Measurements from ENCODE around the gene ZC3H13.
"Not testable (repeated sequence)": the region's sequence is repeated elsewhere in the genome, so short reads cannot be mapped to it uniquely, and the experiment has no call there.

ZC3H13 gene

GRCh38 chr13:46004491-46004890 is 48.1 kb downstream of the ZC3H13 start:
- no peak for DNase-seq

- DNase-seq, result no peak
Measured at GRCh38 chr13:45996631-45997030, 55.9 kb downstream of the ZC3H13 start.

GRCh38 chr13:45995245-45995644 is 57.3 kb downstream of the ZC3H13 start:
- no peak for DNase-seq

- no peak for DNase-seq
Measured at GRCh38 chr13:45994752-45995151, 57.8 kb downstream of the ZC3H13 start.

DNA sequence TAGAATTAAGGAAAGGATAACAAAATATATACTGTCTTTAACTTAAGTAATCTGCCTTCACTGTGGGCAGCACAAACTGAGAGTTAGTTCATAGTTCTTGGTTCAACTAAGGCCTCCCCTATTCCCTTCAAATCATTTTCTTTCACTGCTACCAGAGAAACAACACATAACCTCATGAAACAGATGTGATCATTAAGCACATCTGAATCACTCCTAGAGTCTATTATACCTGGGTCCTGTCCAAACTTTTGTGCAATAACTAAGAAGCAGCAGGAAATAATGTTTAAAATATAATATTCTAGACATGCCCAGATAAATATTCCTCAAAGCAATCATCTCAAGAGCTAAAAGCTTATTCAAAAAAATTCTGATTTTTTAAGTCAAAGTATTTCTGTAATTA is 62.9 kb downstream of the ZC3H13 start:
- DNase-seq, result no peak

DNA sequence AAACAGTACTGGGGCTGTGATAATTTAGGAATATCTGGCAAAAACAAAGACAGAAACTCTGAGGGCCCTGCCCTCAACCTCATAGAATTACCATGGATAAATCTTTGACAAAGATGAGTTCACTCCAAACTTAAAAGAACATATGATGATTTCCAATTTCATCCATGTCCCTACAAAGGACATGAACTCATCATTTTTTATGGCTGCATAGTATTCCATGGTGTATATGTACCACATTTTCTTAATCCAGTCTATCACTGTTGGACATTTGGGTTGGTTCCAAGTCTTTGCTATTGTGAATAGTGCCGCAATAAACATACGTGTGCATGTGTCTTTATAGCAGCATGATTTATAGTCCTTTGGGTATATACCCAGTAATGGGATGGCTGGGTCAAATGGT is 71.4 kb downstream of the ZC3H13 start:
- not testable (repeated sequence) for DNase-seq

DNA sequence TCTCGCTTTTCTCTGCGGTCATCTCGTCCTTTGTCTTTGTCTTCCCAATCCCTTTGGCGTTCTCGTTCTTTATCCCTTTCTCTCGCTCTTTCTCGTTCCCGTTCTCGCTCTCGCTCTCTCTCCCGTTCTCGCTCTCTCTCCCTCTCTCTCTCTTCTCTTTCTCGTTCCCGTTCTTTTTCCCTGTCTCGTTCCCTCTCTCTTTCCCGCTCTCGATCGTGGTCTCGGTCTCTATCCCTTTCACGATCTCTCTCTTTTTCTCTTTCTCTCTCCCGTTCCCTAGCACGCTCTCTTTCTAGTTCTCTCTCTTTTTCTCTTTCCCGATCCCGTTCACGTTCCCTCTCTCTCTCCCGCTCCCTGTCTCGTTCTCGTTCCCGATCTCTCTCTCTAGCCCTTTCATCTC is 77.2 kb downstream of the ZC3H13 start:
- DNase-seq, result no peak

- DNase-seq, result no peak
Measured at GRCh38 chr13:45974500-45974899, 78.0 kb downstream of the ZC3H13 start.

- no peak for DNase-seq
Measured at GRCh38 chr13:45967589-45967988, 85.0 kb downstream of the ZC3H13 start.

GRCh38 chr13:45966715-45967114 is 85.8 kb downstream of the ZC3H13 start:
- no peak for DNase-seq

DNA sequence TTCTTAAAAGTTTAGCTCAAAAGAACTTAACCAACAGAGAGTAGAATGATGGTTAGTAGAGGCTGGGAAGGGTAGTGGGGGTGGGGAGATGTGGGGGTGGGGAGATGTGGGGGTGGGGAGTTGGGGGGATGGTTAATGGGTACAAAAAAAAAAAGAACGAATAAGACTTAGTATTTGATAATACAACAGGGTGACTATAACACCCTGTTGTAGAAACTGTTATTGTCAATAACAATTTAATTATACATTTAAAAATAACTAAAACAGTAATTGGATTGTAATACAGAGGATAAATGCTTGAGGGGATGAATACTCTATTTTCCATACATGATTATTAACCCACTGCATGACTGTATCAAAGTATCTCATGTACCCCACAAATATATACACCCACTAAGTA is 91.1 kb downstream of the ZC3H13 start:
- no peak for DNase-seq

DNA sequence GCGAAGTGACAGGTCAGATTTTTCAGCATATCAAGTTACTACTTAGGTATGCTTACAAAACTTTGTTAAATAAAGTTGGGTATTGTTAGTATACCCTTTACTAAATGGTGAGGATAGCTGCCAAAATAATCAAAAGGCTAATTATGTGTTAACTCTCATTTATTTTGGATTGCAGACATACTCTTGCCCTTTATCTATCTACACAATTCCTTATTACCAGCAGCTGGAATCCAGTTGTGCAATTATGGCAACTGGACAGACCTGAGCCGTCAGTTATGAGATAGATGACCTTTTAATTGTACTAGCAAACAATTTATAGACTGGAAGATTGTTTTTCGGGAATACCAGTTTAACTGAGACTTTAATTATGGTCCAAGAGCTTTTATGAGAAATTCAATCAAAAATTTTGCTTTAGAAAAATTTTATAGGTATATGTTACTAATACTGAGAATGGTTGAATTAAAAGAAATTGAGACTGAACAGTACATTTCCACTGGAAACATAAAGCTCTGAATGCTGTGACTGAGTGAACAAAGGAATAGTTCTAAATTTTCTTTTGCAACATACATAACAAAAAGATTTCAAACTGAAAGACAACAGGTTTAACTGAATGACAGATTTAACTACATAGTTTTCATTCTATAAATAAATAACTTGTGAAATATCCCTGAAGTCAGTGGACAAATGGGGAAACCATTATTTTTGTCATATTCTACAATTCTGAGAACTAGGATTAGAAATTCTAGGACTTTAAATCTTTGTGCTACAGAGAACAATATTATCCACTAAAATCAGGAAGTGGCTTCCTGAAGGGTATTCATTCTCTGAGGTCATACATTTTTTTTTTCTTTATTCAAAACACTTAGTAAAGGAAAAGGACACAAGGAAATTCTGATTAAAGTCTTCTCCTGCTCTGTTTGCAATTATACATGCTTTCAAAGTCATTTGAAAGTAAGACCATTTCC is 97.4 kb downstream of the ZC3H13 start:
- no peak for DNase-seq

GRCh38 chr13:45953082-45953481 is 99.5 kb downstream of the ZC3H13 start:
- DNase-seq, result no peak

GRCh38 chr13:45951724-45952123 is 100.8 kb downstream of the ZC3H13 start:
- DNase-seq, result no peak

DNA sequence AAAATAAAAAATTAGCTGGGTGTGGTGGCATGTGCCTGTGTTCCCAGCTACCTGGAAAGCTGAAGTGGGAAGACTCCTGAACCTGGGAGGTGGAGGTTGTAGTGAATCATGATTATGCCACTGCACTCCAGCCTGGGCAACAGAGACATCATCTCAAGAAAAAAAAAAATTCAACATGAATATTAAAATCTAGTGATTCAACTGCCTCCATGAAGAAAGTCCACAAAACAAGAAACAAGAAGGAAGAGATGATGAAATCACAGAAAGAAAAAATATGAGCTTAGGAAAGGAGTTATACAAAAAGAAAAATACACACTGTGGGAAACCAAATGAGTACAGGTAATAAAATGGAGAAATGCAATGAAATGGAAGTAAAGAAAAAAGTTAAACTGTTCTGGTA is 101.4 kb downstream of the ZC3H13 start:
- DNase-seq, result no peak

GRCh38 chr13:45950386-45951000 is 102.1 kb downstream of the ZC3H13 start:
- DNase-seq, result no peak

- DNase-seq, result no peak
Measured at GRCh38 chr13:45949161-45949560, 103.4 kb downstream of the ZC3H13 start.

- no peak for DNase-seq
Measured at GRCh38 chr13:45943965-45944364, 108.6 kb downstream of the ZC3H13 start.

DNA sequence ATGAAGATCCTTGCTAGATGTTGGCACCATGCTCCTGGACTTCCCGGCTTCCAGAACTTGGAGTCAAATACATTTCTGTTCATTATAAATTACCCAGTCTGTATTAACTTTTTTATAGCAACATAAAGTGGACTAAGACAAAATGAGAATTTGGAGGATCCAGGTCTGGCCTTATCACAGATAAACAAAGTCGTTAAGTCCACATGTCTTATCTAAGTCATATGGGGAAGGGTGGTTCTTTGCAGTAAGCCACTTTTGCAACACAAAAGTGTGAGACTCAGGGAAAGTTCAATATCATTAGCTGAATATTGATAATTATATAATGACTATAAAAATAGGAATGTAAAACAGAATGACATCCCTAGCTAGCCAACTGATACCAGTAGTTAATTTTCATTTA is 109.4 kb downstream of the ZC3H13 start:
- no peak for DNase-seq

GRCh38 chr13:45941261-45941660 is 111.3 kb downstream of the ZC3H13 start:
- DNase-seq, result no peak

GRCh38 chr13:45940061-45940460 is 112.5 kb downstream of the ZC3H13 start:
- no peak for DNase-seq

GRCh38 chr13:45936621-45937020 is 115.9 kb downstream of the ZC3H13 start:
- DNase-seq, result no peak

- DNase-seq, result no peak
Measured at GRCh38 chr13:45934283-45934682, 118.3 kb downstream of the ZC3H13 start.

DNA sequence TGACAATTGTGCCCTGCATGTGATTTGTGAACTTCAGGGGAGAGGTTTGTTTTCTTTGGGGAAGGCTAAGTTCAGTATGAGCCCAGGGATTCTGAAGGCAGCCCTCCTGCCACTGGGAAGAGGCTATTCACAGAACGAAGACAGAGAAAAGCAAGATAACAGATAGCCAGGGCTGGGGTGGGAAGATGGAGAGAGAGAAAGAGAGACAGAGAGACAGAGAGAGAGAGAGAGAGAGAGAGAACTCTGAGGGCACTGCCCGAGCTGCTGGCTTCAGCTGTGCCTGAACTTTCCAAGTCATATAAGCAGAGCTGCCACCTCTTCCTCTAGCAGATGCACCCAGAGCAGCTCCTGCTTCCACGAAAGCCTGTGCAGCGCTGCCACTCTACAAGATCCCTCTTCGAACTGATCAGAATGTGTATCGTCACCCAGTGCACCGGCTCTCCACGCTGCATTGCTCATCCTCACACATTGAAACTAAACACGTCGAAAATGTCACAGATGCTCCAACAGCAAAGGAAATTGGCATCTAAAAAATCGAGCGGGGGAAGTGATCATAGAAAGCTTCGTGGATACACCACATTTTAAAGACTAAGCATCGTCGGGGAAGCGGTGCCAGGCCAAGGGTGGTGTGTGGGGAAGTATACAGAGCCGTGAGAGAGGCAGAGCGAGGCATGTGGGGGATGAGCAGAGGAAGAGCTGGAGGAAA is 119.2 kb downstream of the ZC3H13 start:
- no peak for DNase-seq
